Subcutaneous abdominal adipose tissue (tissue), 5 donors: ENCODE measurements around the gene TM9SF1.
A peak's percentile ranks its signal among the peaks of the same experiment; 100 is the strongest.

ENCODE experiments used
- H3K27ac ChIP-seq: one replicate; pipeline ENCODE4 v1.7.0; 2013; ENCODE audit warnings: low read depth, mild to moderate bottlenecking, inconsistent platforms, low read length, moderate library complexity
- H3K27me3 ChIP-seq, 5 donors: one replicate each; pipeline ENCODE4 v1.7.0; 2013; ENCODE audit warnings: low read length in 5 of 5, inconsistent platforms in 1 of 5; ENCODE audit not compliant: control insufficient read depth in 5 of 5, insufficient read depth in 4 of 5
- H3K36me3 ChIP-seq, 5 donors: one replicate each; pipeline ENCODE4 v1.7.0; 2013; ENCODE audit warnings: low read length in 5 of 5; ENCODE audit not compliant: control insufficient read depth in 5 of 5, insufficient read depth in 5 of 5
- H3K4me1 ChIP-seq, 5 donors: one replicate each; pipeline ENCODE4 v1.7.0; 2013; ENCODE audit warnings: low read length in 5 of 5, mild to moderate bottlenecking in 3 of 5, moderate library complexity in 1 of 5; ENCODE audit not compliant: control insufficient read depth in 5 of 5, insufficient read depth in 5 of 5
- H3K4me3 ChIP-seq, 5 donors: one replicate each; pipeline ENCODE4 v1.7.0; 2013; ENCODE audit warnings: low read length in 5 of 5, low read depth in 1 of 5
- H3K9ac ChIP-seq, 5 donors: one replicate each; pipeline ENCODE4 v1.7.0; 2013; ENCODE audit warnings: low read length in 5 of 5, mild to moderate bottlenecking in 4 of 5, moderate library complexity in 3 of 5
- H3K9me3 ChIP-seq, 5 donors: one replicate each; pipeline ENCODE4 v1.7.0; 2013; ENCODE audit warnings: low read length in 5 of 5; ENCODE audit not compliant: control insufficient read depth in 5 of 5
- donor health status: healthy.
- donor health status: healthy.
- donor health status: healthy.
- donor health status: healthy.
- donor health status: healthy.

The TM9SF1 gene

GRCh38 chr14:24196071-24197055, 1.1 kb upstream of the TM9SF1 start:
- no peaks in the 10 kb centered on the region for H3K27me3 ChIP-seq
- H3K36me3 ChIP-seq: peaks cover 3 to 28% (median 16%) of the 10 kb centered on the region in 5 donors
- no peaks in the 10 kb centered on the region for H3K9me3 ChIP-seq
- peak overlapping the region; percentile 84 to 96 (median 95) for H3K9ac ChIP-seq
- peaks cover 9 to 29% (median 24%) of the 10 kb centered on the region in 5 donors for H3K4me1 ChIP-seq
- peak overlapping the region; percentile 95 for H3K27ac ChIP-seq
- peak overlapping the region; percentile 84 to 95 (median 94) for H3K4me3 ChIP-seq

GRCh38 chr14:24194873-24195185, 412 bp downstream of the TM9SF1 start:
- no peaks in the 10 kb centered on the region for H3K9me3 ChIP-seq
- peaks cover 5 to 32% (median 21%) of the 10 kb centered on the region in 5 donors for H3K36me3 ChIP-seq
- no peaks in the 10 kb centered on the region for H3K27me3 ChIP-seq
- peak overlapping the region; percentile 84 to 96 (median 95) for H3K9ac ChIP-seq
- H3K27ac ChIP-seq: peak overlapping the region; percentile 95
- peak overlapping the region; percentile 84 to 95 (median 89) for H3K4me3 ChIP-seq
- peaks cover 9 to 29% (median 24%) of the 10 kb centered on the region in 5 donors for H3K4me1 ChIP-seq

- H3K36me3 ChIP-seq: peaks cover 5 to 31% (median 21%) of the 10 kb centered on the region in 5 donors
- no peaks in the 10 kb centered on the region for H3K9me3 ChIP-seq
- H3K4me3 ChIP-seq: peak overlapping the region; percentile 84 to 95 (median 89)
- H3K9ac ChIP-seq: peak overlapping the region in 4 of 5 donors; percentile 84 to 96 (median 95)
- H3K27me3 ChIP-seq: no peaks in the 10 kb centered on the region
- H3K4me1 ChIP-seq: peaks cover 9 to 31% (median 24%) of the 10 kb centered on the region in 5 donors
- H3K27ac ChIP-seq: peak overlapping the region; percentile 95
Measured at GRCh38 chr14:24194186-24194872, 912 bp downstream of the TM9SF1 start.

- Histone ChIP-seq H3K4me1 (peaks cover 12 to 44% (median 35%) of the 10 kb centered on the region in 5 donors), H3K9me3 (no peaks in the 10 kb centered on the region), H3K27ac (no peak overlapping the region), H3K4me3 (no peak overlapping the region), H3K9ac (no peak overlapping the region), H3K36me3 (peaks cover 5 to 28% (median 21%) of the 10 kb centered on the region in 5 donors), H3K27me3 (no peaks in the 10 kb centered on the region)
Measured at GRCh38 chr14:24192933-24193332, 2.3 kb downstream of the TM9SF1 start.

- no peaks in the 10 kb centered on the region for H3K27me3 ChIP-seq
- H3K36me3 ChIP-seq: peaks cover 5 to 49% (median 36%) of the 10 kb centered on the region in 5 donors
- H3K9me3 ChIP-seq: no peaks in the 10 kb centered on the region
- H3K4me1 ChIP-seq: peaks cover 11 to 36% (median 30%) of the 10 kb centered on the region in 5 donors
- no peak overlapping the region for H3K27ac ChIP-seq
- H3K9ac ChIP-seq: no peak overlapping the region
- no peak overlapping the region for H3K4me3 ChIP-seq
Measured at GRCh38 chr14:24190416-24190815, 4.8 kb downstream of the TM9SF1 start.

GRCh38 chr14:24189460-24189859, 5.8 kb downstream of the TM9SF1 start:
- H3K27ac ChIP-seq: peak overlapping the region; percentile 74
- peaks cover 5 to 59% (median 45%) of the 10 kb centered on the region in 5 donors for H3K36me3 ChIP-seq
- no peaks in the 10 kb centered on the region for H3K27me3 ChIP-seq
- H3K4me1 ChIP-seq: peaks cover 7 to 27% (median 24%) of the 10 kb centered on the region in 5 donors
- H3K4me3 ChIP-seq: no peak overlapping the region
- no peak overlapping the region for H3K9ac ChIP-seq
- H3K9me3 ChIP-seq: no peaks in the 10 kb centered on the region

- peak overlapping the region in 1 of 5 donors; percentile 78 for H3K9ac ChIP-seq
- H3K36me3 ChIP-seq: peaks cover 5 to 63% (median 50%) of the 10 kb centered on the region in 5 donors
- peak overlapping the region in 3 of 5 donors; percentile 74 to 76 (median 74) for H3K4me3 ChIP-seq
- H3K27ac ChIP-seq: peak overlapping the region; percentile 74
- H3K27me3 ChIP-seq: no peaks in the 10 kb centered on the region
- no peaks in the 10 kb centered on the region for H3K9me3 ChIP-seq
- peaks cover 6 to 22% (median 20%) of the 10 kb centered on the region in 5 donors for H3K4me1 ChIP-seq
Measured at GRCh38 chr14:24189059-24189375, 6.2 kb downstream of the TM9SF1 start.

- peaks cover 5 to 68% (median 54%) of the 10 kb centered on the region in 5 donors for H3K36me3 ChIP-seq
- no peaks in the 10 kb centered on the region for H3K9me3 ChIP-seq
- H3K27me3 ChIP-seq: no peaks in the 10 kb centered on the region
- peaks cover 6 to 20% (median 19%) of the 10 kb centered on the region in 5 donors for H3K4me1 ChIP-seq
- peak within 1 kb of the TSS; percentile 56 to 83 (median 78) for H3K9ac ChIP-seq
- H3K4me3 ChIP-seq: peak within 1 kb of the TSS; percentile 68 to 78 (median 74)
- peak within 1 kb of the TSS; percentile 74 for H3K27ac ChIP-seq
Measured at GRCh38 chr14:24188251-24189058, 6.8 kb downstream of the TM9SF1 start, which contains the start of gene IPO4. Gene IPO4 (minus strand): TSS chr14:24188816. CDS start chr14:24188787, 29 bp downstream.

GRCh38 chr14:24187539-24187915, 7.7 kb downstream of the TM9SF1 start:
- no peaks in the 10 kb centered on the region for H3K9me3 ChIP-seq
- H3K27me3 ChIP-seq: no peaks in the 10 kb centered on the region
- peaks cover 6 to 20% (median 19%) of the 10 kb centered on the region in 5 donors for H3K4me1 ChIP-seq
- H3K4me3 ChIP-seq: peak overlapping the region; percentile 68 to 78 (median 74)
- H3K27ac ChIP-seq: no peak overlapping the region
- H3K9ac ChIP-seq: peak overlapping the region in 3 of 5 donors; percentile 5 to 83 (median 82)
- H3K36me3 ChIP-seq: peaks cover 5 to 71% (median 57%) of the 10 kb centered on the region in 5 donors
